Renal pelvis (tissue), 4 donors: ENCODE measurements around the gene C11orf21. TPM values are rescaled to one million over a fixed set of nuclear protein-coding genes. Genes with fewer than 3 reads are reported as not detected.
"Not testable (repeated sequence)": the region's sequence is repeated elsewhere in the genome, so short reads cannot be mapped to it uniquely, and the experiment has no call there.

Experiments used
- DNase-seq: peaks from one replicate; pipeline ENCODE4 v3.0.0-alpha.2; 2013
- polyA plus RNA-seq, 3 donors: library from polyadenylated mRNA; unstranded; fragments of 120-200 nt; gene quantifications; one replicate each; pipeline ENCODE4 v1.2.1, GENCODE V29; 2013; ENCODE audit not compliant: insufficient read length in 3 of 3

The C11orf21 gene
- polyA plus RNA-seq, 3 donors, result 0.75 to 0.99 (median 0.91) TPM

DNA sequence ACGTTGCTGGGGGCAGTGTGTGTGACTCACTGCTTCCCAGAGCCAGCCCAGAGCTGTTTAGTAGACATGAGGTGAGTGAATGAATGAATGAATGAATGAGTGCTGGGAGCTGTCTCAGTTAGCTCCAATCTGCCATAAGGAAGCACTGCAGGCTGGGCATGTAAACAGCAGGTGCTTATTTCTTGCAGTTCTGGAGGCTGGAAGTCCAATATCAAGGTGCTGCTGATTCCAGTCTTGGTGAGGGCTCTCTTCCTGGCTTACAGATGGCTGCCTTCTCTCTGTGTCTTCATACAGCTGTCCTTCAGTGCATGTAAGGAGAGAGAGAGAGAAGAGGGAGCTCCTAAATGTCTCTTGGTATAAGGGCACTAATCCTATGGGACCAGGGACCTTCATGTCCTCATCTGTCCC, 4.1 kb downstream of the C11orf21 start:
- DNase-seq, result no peak

DNA sequence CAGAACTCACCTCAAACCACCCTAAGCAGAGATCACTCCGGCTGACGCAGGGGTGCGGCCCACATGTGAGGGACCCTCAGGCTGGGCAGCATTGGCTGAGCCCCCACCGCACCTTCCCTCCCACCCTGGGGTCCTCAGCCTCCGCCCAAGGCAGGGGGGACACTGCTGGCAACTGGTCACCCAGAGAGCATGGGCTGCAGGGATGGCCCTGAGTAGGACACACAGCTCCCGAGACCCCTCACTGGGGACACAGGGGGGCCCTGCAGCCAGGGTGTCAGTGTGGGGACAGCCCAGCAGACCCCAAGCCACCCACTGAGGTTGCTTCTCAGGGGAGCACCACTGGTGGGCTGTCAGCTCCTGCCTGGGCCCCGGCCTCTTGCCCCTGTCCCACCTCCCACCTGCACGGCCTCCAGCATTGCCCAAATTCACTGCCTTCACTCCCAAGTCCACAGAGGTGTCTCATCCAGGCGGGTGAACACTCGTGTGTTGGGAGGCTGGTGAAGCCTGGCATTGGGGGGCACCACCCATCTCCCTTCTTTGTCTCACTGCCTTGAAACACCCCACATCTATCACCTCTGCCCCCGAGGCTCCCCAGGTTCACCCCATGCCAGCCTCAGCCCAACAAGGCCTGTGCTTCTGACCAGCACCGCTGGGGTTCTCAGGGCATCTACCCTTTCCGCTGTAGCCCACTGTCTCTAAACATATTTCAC, 4.7 kb downstream of the C11orf21 start:
- no peak for DNase-seq

DNA sequence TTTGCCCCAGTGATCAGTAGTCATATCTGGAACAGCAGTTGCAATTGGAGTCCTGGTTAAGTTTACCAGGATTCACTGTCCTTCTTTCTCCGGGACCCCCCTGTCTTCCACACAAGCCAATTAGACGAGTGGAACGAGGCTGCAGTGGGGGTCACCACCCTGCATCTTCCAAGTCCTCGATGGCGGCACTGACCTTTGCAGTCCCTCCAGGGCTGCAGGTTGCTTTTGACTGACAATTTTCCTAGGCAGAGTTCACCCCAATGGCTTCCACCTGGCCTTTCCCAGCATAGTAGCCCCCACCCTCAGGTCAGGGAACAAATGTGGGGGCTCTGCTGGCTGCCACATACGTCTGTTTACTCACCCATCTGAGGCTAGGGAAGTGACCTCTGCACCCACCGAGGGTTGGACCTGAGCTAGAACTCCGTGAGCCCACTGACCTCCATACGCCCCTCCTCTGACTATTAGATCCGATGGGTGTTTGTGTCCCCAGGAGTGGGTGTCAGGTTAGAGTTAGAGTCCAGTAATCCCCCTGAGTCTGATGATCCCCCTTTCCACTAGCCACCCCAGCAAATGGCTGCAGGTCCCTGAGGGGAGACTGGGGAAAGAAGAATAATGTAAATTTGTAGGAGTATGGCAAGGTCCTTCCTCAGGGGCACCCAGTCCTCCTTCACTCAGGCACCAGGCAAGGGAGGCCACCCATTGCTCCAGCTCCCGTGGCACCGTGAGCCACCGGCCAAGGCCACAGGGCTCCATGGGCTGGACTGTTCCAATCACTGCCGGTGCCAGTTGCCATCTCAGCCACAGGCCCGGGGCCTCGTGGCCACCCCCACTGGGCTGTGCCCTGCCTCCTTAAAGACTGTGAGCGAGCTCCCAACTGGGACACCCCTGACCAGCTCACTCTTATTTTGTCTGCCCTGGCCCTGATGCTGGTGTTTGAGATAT, 5.5 kb downstream of the C11orf21 start:
- DNase-seq, result no peak

DNA sequence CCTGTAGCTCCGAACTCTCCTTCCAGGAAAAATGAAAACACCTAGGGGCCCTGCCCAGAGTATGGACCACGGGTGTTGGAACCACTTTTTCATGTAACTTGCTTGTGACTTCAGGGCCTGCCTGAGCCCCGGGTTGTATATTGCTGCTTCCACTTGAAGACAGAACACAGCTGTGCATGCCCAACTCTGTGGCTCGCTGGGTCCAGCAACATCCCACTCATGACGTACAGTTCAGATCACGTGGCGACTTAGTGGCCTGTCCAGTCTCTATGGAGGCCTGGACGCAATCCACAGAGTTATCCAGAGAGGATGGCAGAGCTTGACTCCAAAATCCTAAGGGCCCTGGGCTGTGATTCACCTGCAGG, 6.8 kb downstream of the C11orf21 start:
- DNase-seq, result no peak

DNA sequence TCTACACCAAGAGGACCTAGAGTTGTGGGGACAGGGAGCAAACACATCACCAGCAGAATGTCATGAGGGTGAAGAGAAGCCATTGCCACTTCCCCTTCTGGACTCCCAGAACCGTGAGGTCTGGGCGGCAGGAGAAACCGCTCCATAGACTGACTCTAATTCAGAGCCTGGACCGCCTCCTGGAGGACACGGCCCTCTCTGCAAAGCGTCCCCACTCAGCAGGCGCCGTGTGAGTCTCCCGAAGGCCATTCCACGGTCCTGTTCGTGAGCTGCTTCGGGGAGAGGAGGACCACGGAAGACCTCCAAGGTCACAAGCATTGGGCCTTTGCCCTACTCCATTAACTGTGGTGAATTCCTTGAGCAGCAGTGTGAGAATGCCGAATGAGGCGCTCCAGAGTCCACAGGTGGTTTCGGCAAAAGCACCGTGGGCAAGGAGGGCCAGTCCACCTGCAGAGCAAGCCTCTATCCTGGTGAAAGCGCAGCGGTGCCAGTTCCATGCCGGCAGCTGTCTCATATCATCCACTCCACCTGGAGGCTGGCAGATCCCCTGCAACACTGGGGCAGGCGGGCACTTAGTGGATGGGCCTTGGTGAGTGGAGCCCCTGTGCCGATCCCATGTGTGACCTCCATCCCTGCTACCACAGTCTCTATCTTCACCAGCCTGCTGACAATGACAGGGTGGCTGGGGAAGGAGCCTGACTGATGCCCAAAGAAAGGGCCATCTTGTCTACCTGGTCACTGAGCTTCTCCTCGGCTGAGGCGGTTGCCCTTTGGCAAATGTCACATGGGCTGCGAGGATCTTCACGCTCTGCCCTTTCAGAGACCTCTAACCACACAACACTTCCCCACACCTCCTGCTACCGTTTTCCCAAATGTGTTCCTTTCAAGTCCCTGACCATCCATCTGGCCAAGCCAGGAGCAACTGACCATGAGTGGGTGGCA, 7.5 kb downstream of the C11orf21 start:
- no peak for DNase-seq

DNA sequence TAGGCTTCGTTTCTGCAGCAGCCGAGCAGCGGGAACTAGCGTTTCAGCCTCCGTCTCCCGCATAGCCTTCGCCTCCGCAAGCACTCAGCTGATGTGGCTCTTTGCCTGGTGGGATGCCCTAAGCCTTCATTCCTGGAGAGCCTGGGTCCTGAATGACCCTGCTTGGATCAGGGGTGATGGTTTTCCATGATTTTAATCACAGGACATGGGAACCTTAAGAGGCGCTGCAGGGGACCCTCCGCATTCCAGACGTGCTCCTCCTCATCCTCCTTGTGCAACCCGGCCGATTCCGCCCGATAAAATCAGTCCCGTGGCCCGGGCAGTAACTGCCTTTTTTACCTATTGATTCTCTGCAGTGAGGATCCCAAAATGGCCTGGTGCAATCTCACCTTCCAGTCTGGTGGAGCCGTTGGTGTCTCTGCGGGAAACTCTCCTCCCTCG, 8.2 kb downstream of the C11orf21 start:
- DNase-seq, result no peak

DNA sequence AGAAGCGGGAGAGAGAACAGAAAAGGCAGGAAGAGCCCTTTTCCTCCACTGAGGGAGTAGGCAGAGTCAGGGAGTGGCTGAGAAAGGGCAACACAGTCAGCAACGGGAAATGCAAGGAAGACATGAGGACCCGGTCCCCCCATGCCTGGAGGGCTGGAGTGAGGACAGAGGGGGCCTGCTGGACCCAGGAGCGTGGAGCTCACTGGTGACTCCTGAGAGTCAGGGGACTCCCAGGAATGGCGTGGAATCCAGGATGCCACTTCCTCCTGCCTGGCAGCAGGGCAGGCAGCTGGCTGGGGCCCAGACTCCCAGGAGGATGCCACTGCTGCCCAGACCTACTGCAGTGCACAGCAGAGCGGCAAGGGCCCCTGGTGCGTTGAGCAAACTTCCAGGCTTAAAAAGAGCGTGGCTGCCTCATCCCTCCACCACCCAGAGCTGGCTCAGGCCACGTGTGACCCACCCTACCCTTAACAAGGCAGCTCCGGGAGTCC, 11.3 kb downstream of the C11orf21 start:
- no peak for DNase-seq

DNA sequence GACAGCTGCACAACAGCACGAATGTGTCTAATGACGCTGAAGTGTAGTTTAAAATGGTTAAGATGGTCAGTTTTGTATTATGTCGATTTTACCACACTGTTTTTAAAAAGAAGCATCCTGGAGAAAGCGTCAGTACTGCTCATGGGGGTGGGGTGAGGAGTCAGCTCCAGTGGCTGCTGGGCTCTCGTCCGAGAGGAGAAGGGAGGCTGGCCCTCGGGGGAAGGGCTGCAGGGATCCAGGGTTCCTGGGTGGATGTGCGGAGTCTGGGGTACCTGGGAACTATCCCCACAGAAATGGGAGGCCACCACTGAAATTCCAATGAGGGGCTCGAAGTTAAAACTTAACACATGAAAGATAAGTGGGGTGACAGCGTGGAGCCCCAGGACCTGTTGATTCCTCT, 11.9 kb downstream of the C11orf21 start:
- no peak for DNase-seq

DNA sequence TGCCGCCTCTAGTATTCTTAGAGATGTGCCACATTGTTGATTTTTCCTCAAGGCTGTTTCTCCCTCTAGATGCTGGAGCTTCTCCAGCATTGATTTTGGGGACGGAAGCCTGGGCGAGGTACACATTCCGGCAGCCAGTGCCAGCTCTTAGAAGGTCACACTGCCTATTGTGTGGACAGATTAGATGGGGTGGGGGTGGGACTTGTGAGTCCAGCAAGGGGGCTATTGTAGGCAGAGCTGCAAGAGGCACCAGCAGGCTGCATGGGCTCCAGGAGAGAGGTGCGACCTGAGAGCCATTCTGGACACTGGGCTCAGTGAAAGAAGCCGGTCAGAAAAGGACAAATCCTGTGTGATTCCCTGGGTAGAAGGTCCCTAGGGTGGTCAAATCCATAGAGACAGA, 12.4 kb downstream of the C11orf21 start:
- DNase-seq, result no peak

DNA sequence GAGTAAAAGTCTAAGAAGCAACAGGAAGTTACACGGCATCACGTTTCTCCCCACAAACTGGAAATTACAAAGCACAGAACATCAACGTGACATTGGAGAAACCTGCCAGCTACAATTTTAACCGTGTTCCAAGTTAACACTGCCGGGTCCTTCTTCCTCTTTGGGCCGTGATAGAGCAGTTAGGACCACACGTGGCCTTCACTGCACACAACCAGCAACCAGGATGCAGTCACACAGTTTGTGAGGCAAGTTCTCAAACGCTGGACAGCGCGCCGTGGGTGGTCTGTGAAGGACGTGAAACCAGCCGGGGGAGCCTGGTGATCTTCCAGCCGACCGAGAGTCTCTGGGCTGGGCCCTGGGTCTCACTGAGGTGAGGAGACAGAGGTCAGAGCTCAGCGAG, 14.6 kb downstream of the C11orf21 start:
- no peak for DNase-seq

DNA sequence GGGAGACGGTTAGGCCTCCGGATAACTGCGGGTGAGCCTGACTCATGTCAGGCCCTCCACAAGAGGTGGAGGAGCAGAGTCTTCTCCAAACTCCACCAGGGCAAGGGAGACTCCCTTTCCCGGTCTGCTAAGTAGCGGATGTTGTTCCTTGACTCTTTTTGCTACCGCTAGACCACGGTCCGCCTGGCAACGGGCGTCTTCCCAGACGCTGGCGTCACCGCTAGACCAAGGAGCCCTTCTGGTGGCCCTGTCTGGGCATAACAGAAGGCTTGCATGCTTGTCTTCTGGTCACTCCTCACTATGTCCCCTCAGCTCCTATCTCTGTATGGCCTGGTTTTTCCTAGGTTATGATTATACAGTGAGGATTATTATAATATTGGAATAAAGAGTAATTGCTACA, 15.4 kb downstream of the C11orf21 start:
- DNase-seq, result not testable (repeated sequence)

DNA sequence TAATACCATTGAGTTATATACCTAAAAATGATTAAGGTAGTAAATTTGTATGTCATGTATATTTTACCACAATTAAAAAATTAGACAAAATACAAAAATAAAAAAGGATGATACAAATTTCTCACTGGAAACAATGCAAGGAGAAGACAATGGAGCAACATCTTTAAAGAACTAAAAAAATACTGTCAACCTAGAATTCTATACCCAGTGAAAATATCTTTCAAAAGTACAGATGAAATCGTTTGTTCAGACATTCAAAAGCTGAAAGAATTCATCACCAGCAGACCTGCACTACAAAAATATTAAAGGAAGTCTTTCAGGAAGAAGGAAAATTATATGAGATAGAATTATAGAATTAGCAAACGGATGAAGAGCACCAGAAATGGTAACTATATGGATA, 21.5 kb downstream of the C11orf21 start:
- no peak for DNase-seq

DNA sequence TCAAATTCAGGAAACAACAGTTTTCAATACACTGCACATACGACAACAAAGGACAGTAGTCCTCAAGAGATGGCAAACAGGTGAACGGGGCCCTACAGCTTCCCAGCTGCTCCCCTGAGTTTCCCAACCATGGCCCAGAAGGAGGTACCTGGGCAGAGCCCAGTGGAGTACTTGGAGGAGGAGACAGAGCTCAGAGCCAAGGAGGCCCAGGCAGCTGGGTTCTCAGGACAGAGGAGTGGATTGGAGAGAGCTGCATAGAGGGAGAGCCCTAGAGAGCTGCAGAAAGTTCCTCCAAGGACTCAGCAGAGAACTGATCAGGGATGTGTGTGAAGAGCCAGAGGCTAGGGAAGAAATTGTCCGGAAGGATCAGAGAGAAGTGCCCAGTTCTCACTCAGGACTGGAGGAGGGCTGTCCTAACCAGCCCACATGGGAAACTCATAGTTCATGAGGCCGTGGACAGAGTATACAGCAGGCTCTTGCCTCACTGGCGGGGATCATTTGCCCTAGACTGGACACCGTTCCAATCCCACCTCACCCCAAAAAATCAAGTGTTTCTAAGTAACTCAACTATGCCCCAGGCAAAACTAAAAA, 23.7 kb downstream of the C11orf21 start:
- no peak for DNase-seq

DNA sequence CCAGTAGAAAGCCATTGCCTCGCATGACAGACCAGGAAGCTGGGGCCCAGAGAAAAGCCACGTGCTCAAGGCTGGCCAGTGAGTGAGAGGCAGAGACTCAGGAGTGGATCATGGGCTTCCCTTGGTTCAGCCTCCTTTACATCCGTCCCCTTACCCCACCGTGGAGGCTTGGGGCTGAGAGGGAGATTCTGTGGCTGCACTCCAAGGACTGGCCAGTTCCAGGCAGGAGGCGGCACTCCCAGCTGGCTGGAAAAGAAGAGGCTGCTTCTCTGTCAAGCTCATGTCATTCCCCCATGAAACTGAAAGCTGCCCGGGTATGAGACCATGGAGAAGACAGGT, 24.7 kb downstream of the C11orf21 start:
- DNase-seq, result no peak

DNA sequence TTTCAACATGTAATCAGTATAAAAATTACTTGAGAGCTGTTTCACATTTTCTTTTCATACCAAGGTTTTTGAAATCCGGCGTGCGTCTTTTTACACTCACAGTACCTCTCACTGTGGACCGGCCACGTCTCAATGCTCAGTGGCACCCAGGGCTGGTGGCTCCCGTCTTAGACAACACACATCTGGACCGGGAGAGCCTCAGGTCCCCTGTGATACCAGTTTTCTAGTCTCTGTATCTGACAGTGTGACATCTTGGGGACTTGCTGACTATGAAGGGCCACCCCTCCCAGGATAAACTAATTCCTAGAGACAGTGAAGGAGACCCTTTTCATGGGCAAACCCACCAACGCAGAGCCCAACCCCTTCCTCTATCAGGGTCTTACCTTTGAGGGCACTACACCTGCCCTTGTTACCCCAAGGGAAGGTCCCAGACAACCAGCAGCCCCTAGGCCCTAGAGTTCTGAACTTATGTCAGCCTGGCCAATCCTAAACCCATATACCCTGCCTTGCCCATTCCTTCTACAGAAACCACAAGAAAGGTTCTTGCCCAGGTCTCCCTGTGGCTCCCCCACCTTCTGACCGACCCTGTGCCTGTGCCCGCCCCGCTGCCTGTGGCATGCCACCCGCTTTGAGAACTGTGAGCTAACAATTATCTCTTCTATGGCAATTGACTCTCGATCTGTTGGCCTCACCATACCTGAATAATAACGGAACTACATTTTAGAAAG, 25.3 kb downstream of the C11orf21 start:
- no peak for DNase-seq

DNA sequence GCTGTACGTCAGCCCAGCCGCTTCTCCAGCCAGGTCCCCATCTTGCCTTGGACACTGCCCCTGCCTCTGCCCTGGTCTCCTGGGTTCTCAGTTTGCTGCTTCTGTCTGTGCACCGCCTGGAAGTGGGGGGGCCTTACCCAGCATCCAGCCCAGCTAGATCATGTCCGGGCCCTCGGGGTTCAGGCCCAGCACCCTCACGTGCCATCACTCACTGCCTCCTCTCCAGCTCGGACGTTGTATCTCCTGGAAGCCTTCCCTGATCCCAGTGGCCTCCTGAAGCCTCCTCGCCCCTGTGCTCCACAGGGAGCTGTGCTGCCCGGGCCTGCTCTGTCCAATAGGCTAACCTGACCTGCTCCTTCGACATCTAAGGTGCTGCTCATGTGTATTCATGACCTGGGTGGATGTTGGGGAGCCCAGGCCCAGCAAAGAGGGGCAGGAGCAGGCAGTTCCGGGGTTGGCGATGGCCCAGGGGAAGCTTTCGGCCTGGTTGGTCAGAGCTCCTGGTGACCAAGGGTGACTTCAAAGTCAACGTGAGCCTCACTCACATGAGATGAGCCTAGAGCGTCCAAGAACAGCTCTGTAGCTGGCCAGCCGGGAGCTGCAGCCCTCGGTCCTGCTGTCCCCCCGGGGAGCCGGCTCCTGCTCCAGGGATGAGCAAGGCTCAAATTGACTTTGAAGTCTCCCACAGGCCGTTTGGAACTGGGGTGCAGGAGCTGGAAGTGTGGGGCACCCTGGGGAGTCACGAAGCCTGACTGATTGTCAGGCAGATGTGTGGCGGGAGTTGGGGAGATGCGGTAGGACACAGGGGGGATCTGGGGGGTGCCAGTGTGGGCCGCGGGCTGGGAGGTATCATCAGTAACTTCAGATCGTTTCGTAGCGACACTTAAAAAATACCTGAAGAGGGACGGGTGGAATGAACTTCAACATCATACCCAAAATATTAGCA, 26.1 kb downstream of the C11orf21 start:
- no peak for DNase-seq

DNA sequence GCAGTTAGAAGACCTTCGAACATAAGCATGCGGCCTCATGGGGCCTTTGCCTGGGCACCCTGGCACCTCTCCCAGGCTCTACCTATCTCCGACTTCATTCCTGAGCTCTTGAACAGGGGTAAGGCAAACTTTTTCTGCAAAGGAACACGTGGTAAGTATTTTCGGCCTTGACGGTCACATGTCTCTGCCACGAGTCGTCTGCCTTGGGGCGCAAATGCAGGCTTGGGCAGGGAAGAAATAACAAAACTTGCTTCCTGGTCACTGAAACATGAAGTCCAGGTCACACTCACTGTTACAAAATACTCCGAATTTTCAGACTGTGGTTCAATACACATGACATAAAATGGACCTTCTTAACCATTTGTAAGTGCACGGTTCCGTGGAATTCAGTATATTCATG, 27.9 kb downstream of the C11orf21 start:
- no peak for DNase-seq

DNA sequence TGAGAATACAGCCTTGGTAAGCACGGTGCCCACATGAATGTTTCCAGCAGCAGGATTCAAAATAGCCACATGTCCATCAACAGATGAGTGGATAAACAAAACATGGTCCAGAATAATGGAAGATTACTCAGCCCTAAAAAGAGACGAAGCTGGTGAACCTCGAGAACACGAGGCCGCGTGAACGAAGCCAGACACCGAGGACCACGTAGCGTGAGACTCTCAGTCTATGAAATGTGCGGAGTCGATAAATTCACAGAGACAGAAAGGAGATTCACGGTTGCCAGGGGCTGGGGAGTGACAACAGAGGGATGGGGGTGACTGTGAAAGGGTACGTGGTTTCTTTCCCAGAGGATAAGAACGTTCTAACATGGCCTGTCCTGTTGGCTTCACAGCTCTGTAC, 28.4 kb downstream of the C11orf21 start:
- DNase-seq, result no peak

DNA sequence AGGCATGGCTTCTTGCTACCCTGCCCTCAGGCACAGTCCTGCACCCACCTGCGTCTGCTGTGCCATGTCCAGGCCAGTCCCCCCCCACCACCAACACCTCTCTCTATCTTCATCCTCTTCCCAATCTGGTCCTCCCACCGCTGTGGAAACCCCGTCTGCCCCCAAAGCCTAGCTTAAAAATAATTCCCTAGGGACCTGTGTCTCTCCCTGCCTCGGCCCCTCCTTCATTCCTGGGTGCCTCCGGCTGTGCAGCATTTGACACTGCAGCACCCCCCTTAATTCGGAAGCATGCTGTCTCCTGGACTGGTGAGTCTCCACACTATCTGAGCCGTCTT, 28.8 kb downstream of the C11orf21 start:
- DNase-seq, result no peak
